IPS-NIHi7 (cell line): ENCODE data around the gene EFEMP2.

ENCODE experiments used
- DNase-seq: peaks from one replicate; pipeline ENCODE4 v3.0.0; 2012; ENCODE audit warnings: mixed read lengths; ENCODE audit errors: extremely low spot score

The EFEMP2 gene

DNA sequence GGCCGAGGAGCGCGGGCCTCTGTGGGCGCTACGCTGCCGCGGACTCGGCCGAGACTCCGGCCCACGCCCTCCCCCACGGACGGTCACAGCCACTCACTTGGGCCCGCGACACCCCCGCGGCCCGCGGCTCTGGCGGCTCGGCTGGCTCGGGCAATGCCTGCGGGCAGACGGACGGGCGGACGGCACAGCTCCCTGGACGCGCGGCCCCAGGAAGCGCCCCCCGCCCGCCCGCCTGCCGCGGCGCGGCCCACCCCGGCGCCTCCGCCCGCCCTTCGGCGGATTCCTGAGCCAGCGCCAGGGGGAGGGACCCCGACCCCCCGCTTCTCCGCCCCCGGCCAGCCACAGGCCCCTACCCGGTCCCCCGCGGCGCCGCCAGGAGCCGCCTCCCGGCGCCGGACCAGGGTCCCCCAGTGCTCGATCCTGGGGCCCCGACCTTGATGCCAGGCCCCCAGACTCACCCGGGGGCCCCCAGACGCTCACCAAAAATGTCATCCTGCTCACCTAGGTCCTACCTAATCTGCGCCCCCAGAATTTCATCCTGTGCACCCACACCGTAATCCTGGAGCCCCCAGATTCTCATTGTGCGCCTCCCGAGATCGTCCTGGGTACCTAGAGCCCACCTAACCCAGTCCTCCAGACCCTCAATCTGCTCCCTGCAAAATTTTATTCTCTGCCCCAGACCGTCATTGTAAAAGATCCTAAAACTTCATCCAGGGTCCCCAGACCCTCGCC is at the start of gene EFEMP2:
Gene EFEMP2, minus strand, starts transcription at position 215 of the 732 bp plus-strand sequence. CDS start 446 bp downstream, outside the sequence.
- DNase-seq: peak; percentile 48

DNA sequence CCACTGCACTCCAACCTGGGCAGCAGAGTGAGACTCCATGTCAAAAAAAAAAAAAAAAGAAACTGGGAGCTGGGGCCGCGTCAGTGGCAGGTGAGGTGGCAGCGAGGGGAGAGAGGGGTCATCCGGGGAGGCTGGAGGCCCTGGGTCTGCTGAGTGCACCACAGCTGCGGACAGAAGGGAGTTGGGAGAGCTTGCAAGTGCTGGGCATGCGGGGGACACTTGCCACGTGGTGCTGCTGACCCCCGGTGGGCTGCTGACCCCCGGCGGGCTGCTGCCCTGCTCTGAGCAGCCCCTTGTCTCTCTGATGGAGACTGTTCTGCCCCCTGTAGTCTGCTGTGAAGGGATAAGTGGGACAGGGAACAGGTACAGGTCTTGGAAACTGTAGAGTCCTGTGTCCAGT is 49.3 kb upstream of the EFEMP2 start:
- no peak for DNase-seq

GRCh38 chr11:65921033-65921555 is 48.5 kb upstream of the EFEMP2 start:
- DNase-seq: no peak

DNA sequence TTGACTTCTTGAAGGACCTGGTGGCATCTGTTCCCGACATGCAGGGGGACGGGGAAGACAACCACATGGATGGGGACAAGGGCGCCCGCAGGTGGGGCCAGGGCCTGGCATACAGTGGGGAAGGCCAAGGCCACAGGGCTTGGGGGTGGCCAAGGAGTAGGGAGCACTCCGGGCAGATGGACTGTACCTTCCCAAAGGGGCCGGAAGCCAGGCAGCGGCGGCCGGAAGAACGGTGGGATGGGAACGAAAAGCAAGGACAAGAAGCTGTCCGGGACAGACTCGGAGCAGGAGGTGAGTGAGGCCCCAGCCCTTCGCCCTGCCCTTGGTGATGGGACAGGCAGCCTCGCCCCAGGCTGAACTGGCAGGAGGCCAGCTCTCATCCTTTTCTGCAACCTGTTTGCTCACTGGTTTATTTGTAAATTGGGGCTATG is 47.8 kb upstream of the EFEMP2 start:
- DNase-seq: no peak

DNA sequence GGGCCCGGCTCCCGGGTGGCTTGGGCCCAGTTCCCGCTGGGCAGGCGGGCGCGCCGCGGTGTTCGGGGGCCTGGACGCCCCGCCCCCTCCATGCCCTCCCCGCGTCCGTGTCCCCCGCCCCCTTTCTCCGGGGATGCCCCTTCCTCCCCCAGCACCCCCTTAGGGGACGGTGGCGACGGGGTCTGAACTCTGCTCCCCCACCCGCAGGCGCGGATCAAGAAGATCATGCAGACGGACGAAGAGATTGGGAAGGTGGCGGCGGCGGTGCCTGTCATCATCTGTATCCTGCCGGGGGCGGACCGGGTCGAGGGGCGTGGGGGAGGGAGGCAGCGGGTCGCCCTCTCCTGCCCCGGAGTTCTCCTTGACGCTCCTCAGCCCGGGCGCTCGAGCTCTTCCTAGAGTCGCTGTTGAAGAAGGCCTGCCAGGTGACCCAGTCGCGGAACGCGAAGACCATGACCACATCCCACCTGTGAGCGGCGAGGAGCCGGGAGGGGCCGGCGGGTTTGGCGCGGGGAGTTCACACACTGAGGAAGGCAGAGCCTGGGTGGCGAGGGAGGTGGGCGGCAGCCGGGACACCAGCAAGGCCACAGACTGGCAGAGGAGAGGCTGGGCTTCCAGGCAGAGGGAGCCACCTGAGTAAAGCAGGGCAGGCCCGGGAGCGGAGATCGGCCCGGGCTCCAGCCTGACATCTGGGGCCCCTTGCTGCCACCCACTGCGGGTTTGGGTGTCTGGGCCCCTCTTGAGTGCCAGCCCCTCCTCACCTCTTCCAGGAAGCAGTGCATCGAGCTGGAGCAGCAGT is 47.2 kb upstream of the EFEMP2 start:
- DNase-seq: peak; percentile 62

- peak; percentile 97 for DNase-seq
Observed at GRCh38 chr11:65919141-65919572, 46.6 kb upstream of the EFEMP2 start, which contains the start of gene DRAP1. Gene DRAP1 (plus strand): TSS chr11:65919426. CDS start chr11:65919502, 76 bp downstream.

DNA sequence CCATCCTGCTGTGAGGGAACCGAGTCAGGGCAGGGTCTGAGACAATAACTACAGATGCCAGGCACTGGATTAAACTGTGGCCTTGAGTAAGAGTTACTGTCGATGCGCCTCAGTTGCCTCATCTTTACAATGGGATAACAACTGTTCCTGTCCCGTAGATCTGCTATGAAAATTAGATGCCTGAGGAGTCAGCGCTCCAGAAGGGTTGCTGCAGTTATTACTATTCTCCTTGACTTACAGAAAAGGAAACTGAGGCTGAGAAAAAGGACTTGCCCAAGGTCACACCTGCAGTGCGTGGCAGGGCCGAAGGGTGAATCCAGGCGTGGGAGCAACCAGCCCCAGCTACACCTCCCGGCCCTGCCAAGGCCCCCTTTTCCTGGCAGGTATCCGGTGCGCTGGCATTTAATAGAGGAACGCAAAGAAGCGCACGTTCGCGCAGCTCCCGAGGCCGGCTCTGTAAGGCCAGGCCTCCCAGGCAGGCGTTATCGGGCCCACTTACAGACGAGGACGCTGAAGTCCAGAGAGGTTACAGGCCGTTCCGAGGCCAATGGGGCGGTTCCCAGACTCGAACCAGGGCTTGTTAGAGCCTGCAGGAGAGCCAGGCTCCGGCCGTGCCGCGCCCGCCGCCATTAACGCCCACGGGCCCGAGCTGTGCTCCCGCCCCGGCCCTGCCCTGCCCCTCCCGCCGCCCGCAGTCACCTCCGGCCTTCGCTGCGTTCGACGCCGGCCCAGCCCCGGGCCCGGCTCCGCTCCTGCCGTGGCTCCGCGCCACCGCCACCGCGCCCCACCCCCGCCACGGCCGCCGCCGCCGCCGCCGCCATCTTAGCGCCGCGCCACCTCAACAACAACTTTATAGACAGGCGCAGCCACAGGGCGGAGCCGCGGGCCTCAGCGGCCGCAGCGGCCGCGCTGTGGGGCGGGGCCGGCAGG is 45.9 kb upstream of the EFEMP2 start, which contains the start of gene C11orf68:
Gene C11orf68, minus strand, starts transcription at position 852 of the 930 bp plus-strand sequence. Its CDS starts 31 bp downstream, at position 821.
- DNase-seq: no peak

DNA sequence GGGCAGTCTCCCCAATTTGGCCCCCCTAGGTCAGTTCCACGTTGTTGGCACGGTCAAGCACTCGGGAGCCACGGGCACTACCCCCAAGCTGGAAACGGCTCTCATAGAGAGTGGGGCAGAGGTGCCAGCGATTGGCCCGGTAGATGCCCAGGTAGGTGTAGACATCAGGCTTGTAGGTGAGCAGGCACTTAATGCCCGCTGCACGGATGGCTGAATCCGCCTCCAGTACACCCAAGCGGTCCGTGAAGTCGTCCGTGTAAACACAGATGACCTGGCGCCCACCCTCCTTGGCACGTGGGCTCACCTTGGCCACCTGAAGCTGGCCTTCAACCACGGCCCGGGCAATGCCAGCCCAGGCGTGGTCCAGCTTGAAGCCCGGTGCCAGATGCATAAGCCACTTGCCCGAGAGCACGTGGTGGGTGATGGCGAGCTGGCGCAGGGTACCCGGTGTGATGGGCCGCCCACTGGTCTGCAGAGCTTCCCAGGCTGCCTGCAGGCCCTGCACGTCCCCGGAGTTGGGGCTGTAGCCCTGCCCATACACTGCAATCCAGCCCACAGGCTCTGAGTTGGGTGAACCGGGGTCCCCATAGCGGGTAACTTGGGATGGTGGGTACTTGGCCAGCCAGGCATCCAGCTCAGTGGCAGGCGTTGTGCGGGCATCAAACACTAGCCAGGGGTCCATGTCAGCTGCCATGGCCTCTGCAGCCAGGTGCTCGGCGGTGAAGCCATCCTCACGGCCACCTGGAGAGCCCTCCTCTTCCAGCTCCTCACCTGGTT is 45.0 kb upstream of the EFEMP2 start:
- DNase-seq: peak; percentile 2

- no peak for DNase-seq
Observed at GRCh38 chr11:65917077-65917433, 44.5 kb upstream of the EFEMP2 start.

GRCh38 chr11:65916391-65916790 is 43.8 kb upstream of the EFEMP2 start:
- DNase-seq: no peak

GRCh38 chr11:65915821-65916251 is 43.2 kb upstream of the EFEMP2 start:
- DNase-seq: peak; percentile 68

DNA sequence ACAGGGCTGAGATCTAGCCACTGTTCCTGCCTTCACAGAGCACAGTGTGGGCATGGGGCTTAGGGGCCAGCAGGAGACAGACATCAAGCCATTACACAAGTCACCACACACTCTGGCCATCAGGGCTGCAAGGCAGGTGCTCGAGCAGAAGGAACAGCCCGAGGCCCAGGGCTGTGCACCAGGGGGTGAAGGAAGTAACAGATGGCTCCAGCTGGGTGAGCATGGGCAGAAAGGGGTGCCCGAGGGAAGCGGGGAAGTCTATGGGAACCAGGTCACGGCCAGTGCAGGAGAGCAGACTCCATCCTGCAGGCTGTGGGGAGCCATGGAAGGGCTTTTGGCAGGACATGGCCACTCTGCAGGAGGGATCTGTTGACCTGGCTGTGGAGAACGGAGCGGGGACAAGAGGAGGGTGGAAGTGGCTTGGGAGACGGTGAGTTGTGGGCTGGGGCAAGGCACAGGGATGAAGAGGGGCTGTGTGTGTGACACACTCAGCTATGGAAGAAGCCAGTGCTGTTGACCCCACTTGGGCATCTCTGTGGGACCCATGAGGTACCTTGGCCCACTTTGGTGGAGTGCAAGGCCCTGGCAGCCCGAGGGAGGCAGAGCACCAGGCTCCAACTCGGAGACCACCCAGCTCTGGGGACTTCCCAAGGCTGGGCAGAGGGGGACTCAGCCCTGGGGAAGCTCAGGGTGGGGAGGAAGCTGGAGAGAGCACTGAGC is 42.7 kb upstream of the EFEMP2 start:
- DNase-seq: no peak

- peak; percentile 5 for DNase-seq
Observed at GRCh38 chr11:65912845-65913244, 40.2 kb upstream of the EFEMP2 start.

GRCh38 chr11:65911682-65912568 is 39.3 kb upstream of the EFEMP2 start:
- DNase-seq: peak; percentile 76

DNA sequence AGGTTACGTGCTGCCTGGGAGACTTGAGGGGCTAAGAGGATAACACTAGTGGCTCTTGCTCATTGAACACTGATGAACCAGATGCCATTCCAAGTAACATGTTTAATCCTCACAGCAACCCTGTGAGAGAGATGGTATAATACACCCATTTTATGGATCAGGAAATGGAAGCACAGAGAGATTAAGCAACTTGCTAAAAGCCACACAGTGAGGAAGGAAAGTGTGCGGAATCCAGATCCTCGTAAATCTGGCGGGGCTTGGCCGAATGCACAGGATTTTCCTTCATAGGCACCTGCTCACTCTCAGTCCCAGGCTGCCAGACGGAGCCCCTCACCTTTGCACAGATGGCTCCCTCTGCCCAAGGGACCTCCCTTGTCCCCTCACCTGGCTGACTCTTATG is 35.3 kb upstream of the EFEMP2 start:
- DNase-seq: no peak

GRCh38 chr11:65906602-65907001 is 34.0 kb upstream of the EFEMP2 start:
- DNase-seq: no peak

- DNase-seq: no peak
Observed at GRCh38 chr11:65903715-65904114, 31.1 kb upstream of the EFEMP2 start.

DNA sequence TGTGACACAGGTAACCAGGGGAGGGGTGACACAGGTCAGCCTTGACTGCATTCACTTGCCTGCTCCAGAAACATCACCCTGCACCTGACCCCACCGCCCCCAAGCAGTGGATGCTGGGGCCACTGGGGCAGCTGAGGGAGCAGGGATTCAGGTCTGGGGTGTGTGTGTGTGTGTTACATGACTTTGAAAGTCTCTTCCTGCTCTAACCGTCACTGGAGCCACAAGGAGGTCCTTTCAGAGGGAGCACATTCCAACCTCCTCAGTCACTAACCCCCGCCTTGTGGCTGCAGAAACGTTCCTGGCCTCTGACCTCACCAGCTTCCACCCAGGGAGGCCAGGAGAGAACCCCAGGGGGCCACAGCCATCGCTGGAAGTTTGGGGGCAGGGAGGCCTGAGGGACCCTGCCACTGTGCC is 30.5 kb upstream of the EFEMP2 start:
- DNase-seq: peak; percentile 58

DNA sequence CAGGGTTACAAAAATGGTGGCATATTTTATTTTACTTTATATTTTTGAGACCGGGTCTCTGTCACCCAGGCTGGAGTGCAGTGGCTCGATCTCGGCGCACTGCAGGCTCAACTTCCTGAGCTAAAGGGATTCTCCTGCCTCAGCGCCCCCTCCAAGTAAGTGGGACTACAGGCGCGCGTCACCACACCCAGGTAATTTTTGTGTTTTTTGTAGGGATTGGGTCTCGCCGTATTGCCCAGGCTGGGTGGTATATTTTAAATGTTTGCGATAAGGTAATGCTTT is 28.2 kb upstream of the EFEMP2 start:
- no peak for DNase-seq
